ENCODE data around the gene ONECUT3.

DNA sequence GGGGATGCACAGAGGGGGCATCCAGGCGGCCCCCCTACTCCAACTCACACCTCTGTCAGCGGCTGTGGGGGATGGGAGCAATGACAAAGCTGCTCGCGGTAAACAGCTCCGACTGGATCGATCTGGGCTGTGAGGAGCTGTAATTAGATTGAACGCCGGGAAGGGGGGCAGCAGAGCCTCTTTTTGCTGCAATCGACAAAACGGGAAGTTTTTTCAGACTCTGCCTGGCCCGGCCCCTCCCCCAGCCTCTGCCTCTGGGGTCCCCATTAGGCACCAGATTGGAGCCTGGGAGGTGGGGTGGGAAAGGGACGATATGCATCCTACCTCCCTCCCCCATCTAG, 16.3 kb downstream of the ONECUT3 start:
- TF ChIP-seq, protein P1, sequence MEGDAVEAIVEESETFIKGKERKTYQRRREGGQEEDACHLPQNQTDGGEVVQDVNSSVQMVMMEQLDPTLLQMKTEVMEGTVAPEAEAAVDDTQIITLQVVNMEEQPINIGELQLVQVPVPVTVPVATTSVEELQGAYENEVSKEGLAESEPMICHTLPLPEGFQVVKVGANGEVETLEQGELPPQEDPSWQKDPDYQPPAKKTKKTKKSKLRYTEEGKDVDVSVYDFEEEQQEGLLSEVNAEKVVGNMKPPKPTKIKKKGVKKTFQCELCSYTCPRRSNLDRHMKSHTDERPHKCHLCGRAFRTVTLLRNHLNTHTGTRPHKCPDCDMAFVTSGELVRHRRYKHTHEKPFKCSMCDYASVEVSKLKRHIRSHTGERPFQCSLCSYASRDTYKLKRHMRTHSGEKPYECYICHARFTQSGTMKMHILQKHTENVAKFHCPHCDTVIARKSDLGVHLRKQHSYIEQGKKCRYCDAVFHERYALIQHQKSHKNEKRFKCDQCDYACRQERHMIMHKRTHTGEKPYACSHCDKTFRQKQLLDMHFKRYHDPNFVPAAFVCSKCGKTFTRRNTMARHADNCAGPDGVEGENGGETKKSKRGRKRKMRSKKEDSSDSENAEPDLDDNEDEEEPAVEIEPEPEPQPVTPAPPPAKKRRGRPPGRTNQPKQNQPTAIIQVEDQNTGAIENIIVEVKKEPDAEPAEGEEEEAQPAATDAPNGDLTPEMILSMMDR (IDR thresholded peaks at IDR 0.05): no peak
- TF ChIP-seq POLR2A (IDR thresholded peaks at IDR 0.05): no peak
